Stimulated activated CD4-positive, alpha-beta T cell treated with anti-CD3 and anti-CD28 coated beads, Interleukin-1b, Interleukin-23, amount 100 ng/mL, for 48 hours (primary cell): ENCODE measurements around the gene HSF2.
"Not testable (repeated sequence)": the region's sequence is repeated elsewhere in the genome, so short reads cannot be mapped to it uniquely, and the experiment has no call there.

Experiments
- DNase-seq: peaks from one replicate; pipeline ENCODE4 v3.0.0-alpha.2; 2020

HSF2 gene

DNA sequence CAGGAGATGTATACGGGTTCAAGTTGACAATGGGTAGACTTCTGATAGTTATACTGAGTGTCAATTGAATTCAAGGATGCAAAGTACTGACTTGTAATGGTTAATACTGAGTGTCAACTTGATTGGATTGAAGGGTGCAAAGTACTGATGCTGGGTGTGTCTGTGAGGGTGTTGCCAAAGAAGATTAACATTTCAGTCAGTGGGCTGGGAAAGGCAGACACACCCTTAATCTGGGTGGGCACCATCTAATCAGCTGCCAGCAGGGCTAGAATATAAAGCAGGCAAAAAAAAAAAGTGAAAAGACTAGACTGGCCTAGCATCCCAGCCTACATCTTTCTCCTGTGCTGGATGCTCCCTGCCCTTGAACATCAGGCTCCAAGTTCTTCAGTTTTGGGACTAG lies 55.7 kb downstream of the HSF2 start:
- not testable (repeated sequence) for DNase-seq

DNA sequence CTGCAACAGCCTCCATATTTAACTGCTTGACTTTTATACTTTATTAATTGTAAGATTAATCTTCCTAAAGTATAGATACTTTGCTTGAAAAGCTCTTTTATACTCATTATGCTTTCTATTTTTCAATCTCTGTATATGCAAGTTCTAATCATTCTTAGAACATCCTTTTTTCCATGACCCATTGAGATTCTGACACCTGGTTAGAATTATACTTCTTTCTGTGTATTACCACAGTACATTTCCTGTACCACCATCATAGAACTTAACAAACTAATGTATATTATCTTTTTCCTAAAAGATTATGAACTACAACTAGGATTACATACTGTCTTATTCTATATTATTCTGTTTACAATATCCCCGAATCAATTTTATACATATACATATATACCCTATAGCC lies 58.6 kb downstream of the HSF2 start:
- DNase-seq: no peak

DNA sequence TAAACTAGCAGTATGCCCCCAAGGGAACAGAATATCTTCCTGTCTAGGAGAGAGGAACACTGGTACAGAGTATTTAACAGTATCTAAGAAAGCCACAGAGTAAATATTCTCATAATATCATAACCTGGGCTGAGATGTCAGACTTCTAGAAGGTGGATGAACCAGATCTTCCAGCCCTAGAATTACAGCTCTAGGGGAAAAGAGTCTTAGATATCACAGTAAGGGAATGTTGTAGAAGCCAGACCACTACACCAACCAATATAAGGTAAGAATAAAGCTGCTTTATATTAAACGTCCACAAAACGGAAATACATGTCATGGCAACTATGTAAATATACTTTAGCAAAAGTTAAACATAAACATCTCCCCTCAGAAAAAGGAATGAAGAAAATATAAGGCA lies 59.8 kb downstream of the HSF2 start:
- DNase-seq: no peak

- DNase-seq: not testable (repeated sequence)
These were observed 60.5 kb downstream of the HSF2 start for GRCh38 chr6:122459865-122460416.

DNA sequence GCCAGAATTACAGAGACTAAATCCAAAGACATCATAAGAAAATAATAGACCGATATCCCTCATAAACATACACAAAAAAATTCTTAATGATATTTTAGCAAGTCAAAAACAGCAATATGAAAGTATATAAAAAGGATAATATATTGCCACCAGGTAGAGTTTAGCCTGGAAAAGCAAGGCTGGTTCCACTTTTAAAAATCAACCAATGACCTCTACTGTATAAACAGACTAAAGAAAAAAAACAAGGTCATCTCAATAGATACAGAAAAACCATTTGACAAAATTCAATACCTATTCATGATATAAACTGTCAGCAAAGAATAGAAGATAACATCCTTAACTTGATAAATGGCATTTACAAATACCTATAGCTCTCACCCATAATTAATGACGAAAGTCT lies 62.4 kb downstream of the HSF2 start:
- no peak for DNase-seq

- peak; percentile 92 for DNase-seq
These were observed 71.9 kb downstream of the HSF2 start, which contains the start of gene SERINC1 for GRCh38 chr6:122471107-122472021. Gene SERINC1 (minus strand): TSS chr6:122471807. CDS start chr6:122471737, 70 bp downstream.

DNA sequence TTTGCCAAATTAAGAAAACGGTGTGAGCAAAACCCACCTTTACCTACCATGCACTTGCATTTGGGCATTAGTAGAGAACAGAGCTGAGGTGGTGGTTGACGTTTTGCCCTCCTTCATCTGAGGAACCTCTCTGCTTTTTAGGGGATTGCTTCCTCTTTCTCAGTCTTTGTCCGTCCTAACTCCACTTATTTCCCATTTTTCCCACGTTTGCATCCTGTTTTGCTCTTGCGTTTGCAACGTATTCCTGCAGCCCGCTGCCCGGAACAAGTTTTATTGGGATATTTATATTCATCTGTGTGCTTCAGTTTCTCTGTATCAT lies 72.5 kb downstream of the HSF2 start:
- DNase-seq: no peak

GRCh38 chr6:122476131-122476530 lies 76.7 kb downstream of the HSF2 start:
- no peak for DNase-seq

- no peak for DNase-seq
These were observed 83.3 kb downstream of the HSF2 start for GRCh38 chr6:122482750-122483080.
